ENCODE measurements around the gene CMBL.

DNA sequence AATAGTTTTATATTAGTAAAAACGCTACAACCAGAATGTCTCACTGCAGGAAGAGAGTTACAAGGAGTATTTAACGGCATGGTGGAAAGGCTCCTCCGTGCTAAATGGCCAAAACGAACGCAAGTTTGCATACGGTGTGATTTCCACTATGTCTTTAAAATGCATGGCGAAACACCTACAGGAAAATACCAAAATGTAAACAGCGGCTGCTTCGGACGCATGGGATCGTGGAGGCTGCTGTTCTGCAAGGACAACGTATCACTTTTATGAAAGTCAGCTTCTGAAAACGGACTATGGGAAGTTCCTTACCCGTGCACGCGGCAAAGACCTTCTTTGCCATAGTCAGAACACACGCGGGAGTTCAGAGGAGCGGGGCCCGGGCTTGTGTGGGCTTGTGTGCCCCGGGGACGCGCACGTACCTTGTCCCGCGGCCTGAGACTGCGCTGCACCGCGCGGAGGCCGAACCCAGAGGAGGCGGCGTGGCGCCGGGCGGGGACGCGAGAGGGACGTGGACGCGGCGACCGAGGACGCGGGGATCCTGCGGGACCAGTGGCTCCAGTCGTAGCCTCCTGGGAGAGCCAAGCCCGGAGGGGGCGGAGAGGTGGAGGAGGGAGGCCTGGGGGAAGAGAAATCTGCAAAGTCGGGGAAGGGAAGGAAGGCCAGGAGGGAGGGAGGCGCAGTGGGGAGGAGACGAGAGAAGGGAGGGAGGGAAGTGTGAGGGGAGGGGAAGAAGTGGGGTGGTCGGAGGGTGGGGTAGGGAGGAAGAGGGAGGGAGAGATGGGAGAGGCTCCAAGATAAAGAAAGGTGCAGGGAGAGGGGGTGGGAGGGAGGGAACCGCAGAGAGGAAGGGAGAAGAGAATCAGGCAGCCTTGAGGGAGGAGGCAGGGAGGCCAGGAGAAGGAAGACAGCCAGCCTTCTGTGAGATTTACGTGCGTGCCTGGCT lies at the start of gene CMBL:
- TF ChIP-seq POLR2AphosphoS5 (IDR thresholded peaks at IDR 0.05; ENCODE audit: low read depth, low read length) (no peak), POLR2A (IDR thresholded peaks at IDR 0.05; ENCODE audit: low read depth, low read length) (no peak)

Measured in GM12892 (cell line).